GM23338 (cell line): Measurements from ENCODE around the gene GMPPA. TPM values are rescaled to one million over a fixed set of nuclear protein-coding genes. Genes with fewer than 3 reads are reported as not detected.

ENCODE experiments used
- ATAC-seq: fragments of 200-7000 bp; cut with Tn5 transposase; 3 replicates; pipeline ENCODE4 v1.9.1; 2020
- DNase-seq: peaks from one replicate; pipeline ENCODE4 v3.0.0-alpha.2; 2015; ENCODE audit warnings: low spot score
- H2AFZ ChIP-seq: fragments of 200-600 bp; sonication (generic); 2 replicates; pipeline ENCODE4 v1.8.0; 2016; ENCODE audit warnings: antibody characterized with exemption, mild to moderate bottlenecking, moderate library complexity
- H3F3A ChIP-seq: fragments of 200-600 bp; sonication (generic); replicated peaks from 2 replicates; pipeline ENCODE4 v1.8.0; 2017; ENCODE audit warnings: antibody characterized with exemption, mixed run types, low read depth
- H3K27ac ChIP-seq: fragments of 200-600 bp; sonication (generic); 2 replicates; pipeline ENCODE4 v1.6.1; 2016; ENCODE audit warnings: low read depth
- H3K27me3 ChIP-seq: fragments of 200-600 bp; sonication (generic); 2 replicates; pipeline ENCODE4 v1.8.0; 2016; ENCODE audit warnings: mild to moderate bottlenecking, mixed run types, moderate library complexity; ENCODE audit not compliant: insufficient read depth
- H3K36me3 ChIP-seq: fragments of 200-600 bp; sonication (generic); 2 replicates; pipeline ENCODE4 v1.8.0; 2016; ENCODE audit warnings: mild to moderate bottlenecking; ENCODE audit not compliant: insufficient read depth
- H3K4me1 ChIP-seq: fragments of 200-600 bp; sonication (generic); 2 replicates; pipeline ENCODE4 v1.8.0; 2016; ENCODE audit warnings: mild to moderate bottlenecking, moderate library complexity; ENCODE audit not compliant: insufficient read depth
- H3K4me2 ChIP-seq: fragments of 200-600 bp; sonication (generic); 2 replicates; pipeline ENCODE4 v1.7.1; 2017; ENCODE audit warnings: mixed run types
- H3K4me3 ChIP-seq: fragments of 200-600 bp; sonication (generic); 2 replicates; pipeline ENCODE4 v1.6.1; 2016; ENCODE audit warnings: mixed run types
- H3K79me2 ChIP-seq: fragments of 200-600 bp; sonication (generic); replicated peaks from 2 replicates; pipeline ENCODE4 v1.8.0; 2017; ENCODE audit warnings: mild to moderate bottlenecking; ENCODE audit not compliant: insufficient read depth
- H3K9me2 ChIP-seq: fragments of 200-600 bp; sonication (generic); 2 replicates; pipeline ENCODE4 v1.8.0; 2017; ENCODE audit not compliant: insufficient read depth
- H4K20me1 ChIP-seq: fragments of 200-600 bp; sonication (generic); replicated peaks from 2 replicates; pipeline ENCODE4 v1.8.0; 2017; ENCODE audit warnings: mild to moderate bottlenecking; ENCODE audit not compliant: insufficient read depth
- H3K27ac Mint-ChIP-seq: 2 replicates; pipeline ENCODE4 v1.8.0; 2020; ENCODE audit warnings: inconsistent platforms, mild to moderate bottlenecking, moderate library complexity, mixed read lengths
- H3K27me3 Mint-ChIP-seq: 3 replicates; pipeline ENCODE4 v1.8.0; 2022; ENCODE audit warnings: low read depth, mild to moderate bottlenecking, moderate library complexity, mixed read lengths, inconsistent platforms; ENCODE audit not compliant: insufficient read depth, poor library complexity
- H3K36me3 Mint-ChIP-seq: 3 replicates; pipeline ENCODE4 v1.8.0; 2021; ENCODE audit warnings: low read depth, mild to moderate bottlenecking, inconsistent platforms, moderate library complexity, mixed read lengths
- H3K4me1 Mint-ChIP-seq: 3 replicates; pipeline ENCODE4 v1.8.0; 2020; ENCODE audit warnings: mild to moderate bottlenecking, inconsistent platforms, mixed read lengths
- H3K4me3 Mint-ChIP-seq: 3 replicates; pipeline ENCODE4 v1.8.0; 2021; ENCODE audit warnings: moderate library complexity, mild to moderate bottlenecking, inconsistent platforms, mixed read lengths
- H3K9me3 Mint-ChIP-seq: 3 replicates; pipeline ENCODE4 v1.8.0; 2020; ENCODE audit warnings: moderate library complexity, mild to moderate bottlenecking, inconsistent platforms, mixed read lengths
- EZH2 ChIP-seq: fragments of 200-600 bp; sonication (generic); IDR thresholded peaks from one replicate; pipeline ENCODE4 v1.8.0; 2017; ENCODE audit warnings: antibody characterized with exemption, mild to moderate bottlenecking, low read depth; ENCODE audit not compliant: unreplicated experiment
- EZH2phosphoT487 ChIP-seq: fragments of 200-600 bp; sonication (generic); IDR thresholded peaks from one replicate; pipeline ENCODE4 v1.8.1; 2018; ENCODE audit warnings: antibody characterized with exemption; ENCODE audit not compliant: unreplicated experiment
- JUNB ChIP-seq: IDR thresholded peaks from one replicate; pipeline ENCODE4 v1.6.1; 2016; ENCODE audit warnings: antibody characterized with exemption; ENCODE audit not compliant: unreplicated experiment
- NANOG ChIP-seq: IDR thresholded peaks from 2 replicates; pipeline ENCODE4 v1.6.1; 2016; ENCODE audit warnings: antibody characterized with exemption, borderline replicate concordance
- POLR2AphosphoS5 ChIP-seq: IDR thresholded peaks from 2 replicates; pipeline ENCODE4 v1.6.1; 2016; ENCODE audit warnings: antibody characterized with exemption, low read depth
- ZNF114 ChIP-seq: fragments of 250-450 bp; sonication (Bioruptor Pico); IDR thresholded peaks from 2 replicates; pipeline ENCODE4 v1.5.0; 2020; ENCODE audit warnings: mild to moderate bottlenecking, moderate library complexity
- ZNF462 ChIP-seq: fragments of 250-450 bp; sonication (Bioruptor Pico); IDR thresholded peaks from 2 replicates; pipeline ENCODE4 v1.5.0; 2020; ENCODE audit warnings: mild to moderate bottlenecking, moderate library complexity
- polyA plus RNA-seq: library from polyadenylated mRNA; unstranded; fragments of >200 nt; fragmentation: Nextera tagmentation; extraction: Ambion mirVana; gene quantifications from 2 replicates; pipeline ENCODE4 v1.2.1, GENCODE V29; 2016
- total RNA-seq: library from RNA; depleted of rRNA; stranded (reverse); fragments of >200 nt; shearing (Covaris generic); gene quantifications from 2 replicates; pipeline ENCODE4 v1.2.3, GENCODE V29; 2014
- TF ChIP-seq, protein P1 (sequence below): IDR thresholded peaks from one replicate; pipeline ENCODE4 v1.6.1; 2018; ENCODE audit warnings: antibody characterized with exemption; ENCODE audit not compliant: unreplicated experiment
- TF ChIP-seq, protein P2 (sequence below), 2 experiments: fragments of 200-600 bp in 1 of 2; sonication (generic) in 1 of 2; conservative IDR thresholded peaks; 2 replicates each; pipeline versions ENCODE4 v1.5.1 to v1.6.1; 2016 to 2017; ENCODE audit warnings: antibody characterized with exemption in 2 of 2, low read depth in 2 of 2, mild to moderate bottlenecking in 2 of 2, moderate library complexity in 1 of 2

The GMPPA gene
- total and polyA plus RNA-seq, 2 experiments from 2014 or later: 27.0 to 33.8 TPM

DNA sequence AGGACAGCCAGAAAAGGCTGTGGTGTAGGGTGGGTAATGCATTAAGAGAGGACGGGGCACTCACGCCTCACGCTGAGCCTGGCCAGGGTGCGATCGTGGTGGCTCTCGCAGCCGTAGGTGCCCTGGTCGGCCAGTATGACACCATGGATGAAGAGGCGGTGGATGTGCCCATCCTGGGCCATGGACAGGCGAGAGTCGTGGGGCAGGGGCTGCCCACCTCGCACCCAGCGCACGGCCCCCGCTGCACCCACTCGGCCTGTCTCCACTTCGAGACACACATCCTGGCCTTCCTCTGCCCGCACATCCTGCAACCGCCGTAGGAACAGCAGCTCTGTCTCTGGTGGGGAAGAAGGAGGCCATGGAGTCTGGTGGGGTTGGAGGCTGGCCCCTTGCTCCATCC is 57.3 kb downstream of the GMPPA start (continued):
- TF ChIP-seq ZNF462 (CRISPR knock-in tag) (no peak), JUNB (no peak)

DNA sequence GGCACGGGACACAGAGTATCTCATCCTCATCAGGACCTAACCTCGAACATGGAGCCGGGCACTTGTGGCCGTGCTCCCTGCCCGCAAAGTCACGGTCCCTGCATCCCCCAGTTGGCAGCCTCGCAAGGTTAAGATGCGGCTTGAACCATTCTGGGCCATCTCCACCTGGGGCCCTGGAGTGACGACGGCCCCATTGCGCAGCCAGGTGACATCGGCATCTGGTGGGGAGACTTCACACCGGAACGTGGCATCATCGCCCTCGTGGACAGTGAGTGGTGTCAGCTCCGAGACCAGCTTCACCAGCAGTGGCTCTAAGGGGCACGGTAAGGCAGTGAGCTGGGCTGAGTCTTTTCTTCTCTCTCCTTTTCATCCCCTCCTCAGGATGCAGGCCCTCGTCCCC is 57.7 kb downstream of the GMPPA start:
- Mint-ChIP-seq H3K9me3 (no peaks in the 10 kb centered on the region), H3K4me1 (peaks cover 28% of the 10 kb centered on the region), H3K4me3 (no peak overlapping the region), H3K36me3 (peaks cover 13% of the 10 kb centered on the region; the same call in 2 of the 3 replicates), H3K27ac (no peak overlapping the region), H3K27me3 (peaks cover 31% of the 10 kb centered on the region)
- no peaks in the 10 kb centered on the region for H3K79me2 ChIP-seq
- no peaks in the 10 kb centered on the region for H4K20me1 ChIP-seq
- no peak overlapping the region for H2AFZ ChIP-seq
- H3F3A ChIP-seq: peaks cover 10% of the 10 kb centered on the region; the same call in 1 of the 2 replicates
- ATAC-seq: no peak
- H3K4me1 ChIP-seq: peaks cover 26% of the 10 kb centered on the region
- no peak overlapping the region for H3K4me3 ChIP-seq
- no peak overlapping the region for H3K4me2 ChIP-seq
- H3K36me3 ChIP-seq: no peaks in the 10 kb centered on the region; the same call in 1 of the 2 replicates
- no peak for DNase-seq
- H3K27me3 ChIP-seq: peaks cover 17% of the 10 kb centered on the region
- H3K27ac ChIP-seq: no peak overlapping the region
- H3K9me2 ChIP-seq: no peaks in the 10 kb centered on the region
- TF ChIP-seq, protein P1, sequence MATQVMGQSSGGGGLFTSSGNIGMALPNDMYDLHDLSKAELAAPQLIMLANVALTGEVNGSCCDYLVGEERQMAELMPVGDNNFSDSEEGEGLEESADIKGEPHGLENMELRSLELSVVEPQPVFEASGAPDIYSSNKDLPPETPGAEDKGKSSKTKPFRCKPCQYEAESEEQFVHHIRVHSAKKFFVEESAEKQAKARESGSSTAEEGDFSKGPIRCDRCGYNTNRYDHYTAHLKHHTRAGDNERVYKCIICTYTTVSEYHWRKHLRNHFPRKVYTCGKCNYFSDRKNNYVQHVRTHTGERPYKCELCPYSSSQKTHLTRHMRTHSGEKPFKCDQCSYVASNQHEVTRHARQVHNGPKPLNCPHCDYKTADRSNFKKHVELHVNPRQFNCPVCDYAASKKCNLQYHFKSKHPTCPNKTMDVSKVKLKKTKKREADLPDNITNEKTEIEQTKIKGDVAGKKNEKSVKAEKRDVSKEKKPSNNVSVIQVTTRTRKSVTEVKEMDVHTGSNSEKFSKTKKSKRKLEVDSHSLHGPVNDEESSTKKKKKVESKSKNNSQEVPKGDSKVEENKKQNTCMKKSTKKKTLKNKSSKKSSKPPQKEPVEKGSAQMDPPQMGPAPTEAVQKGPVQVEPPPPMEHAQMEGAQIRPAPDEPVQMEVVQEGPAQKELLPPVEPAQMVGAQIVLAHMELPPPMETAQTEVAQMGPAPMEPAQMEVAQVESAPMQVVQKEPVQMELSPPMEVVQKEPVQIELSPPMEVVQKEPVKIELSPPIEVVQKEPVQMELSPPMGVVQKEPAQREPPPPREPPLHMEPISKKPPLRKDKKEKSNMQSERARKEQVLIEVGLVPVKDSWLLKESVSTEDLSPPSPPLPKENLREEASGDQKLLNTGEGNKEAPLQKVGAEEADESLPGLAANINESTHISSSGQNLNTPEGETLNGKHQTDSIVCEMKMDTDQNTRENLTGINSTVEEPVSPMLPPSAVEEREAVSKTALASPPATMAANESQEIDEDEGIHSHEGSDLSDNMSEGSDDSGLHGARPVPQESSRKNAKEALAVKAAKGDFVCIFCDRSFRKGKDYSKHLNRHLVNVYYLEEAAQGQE: no peak
- TF ChIP-seq, protein P2, sequence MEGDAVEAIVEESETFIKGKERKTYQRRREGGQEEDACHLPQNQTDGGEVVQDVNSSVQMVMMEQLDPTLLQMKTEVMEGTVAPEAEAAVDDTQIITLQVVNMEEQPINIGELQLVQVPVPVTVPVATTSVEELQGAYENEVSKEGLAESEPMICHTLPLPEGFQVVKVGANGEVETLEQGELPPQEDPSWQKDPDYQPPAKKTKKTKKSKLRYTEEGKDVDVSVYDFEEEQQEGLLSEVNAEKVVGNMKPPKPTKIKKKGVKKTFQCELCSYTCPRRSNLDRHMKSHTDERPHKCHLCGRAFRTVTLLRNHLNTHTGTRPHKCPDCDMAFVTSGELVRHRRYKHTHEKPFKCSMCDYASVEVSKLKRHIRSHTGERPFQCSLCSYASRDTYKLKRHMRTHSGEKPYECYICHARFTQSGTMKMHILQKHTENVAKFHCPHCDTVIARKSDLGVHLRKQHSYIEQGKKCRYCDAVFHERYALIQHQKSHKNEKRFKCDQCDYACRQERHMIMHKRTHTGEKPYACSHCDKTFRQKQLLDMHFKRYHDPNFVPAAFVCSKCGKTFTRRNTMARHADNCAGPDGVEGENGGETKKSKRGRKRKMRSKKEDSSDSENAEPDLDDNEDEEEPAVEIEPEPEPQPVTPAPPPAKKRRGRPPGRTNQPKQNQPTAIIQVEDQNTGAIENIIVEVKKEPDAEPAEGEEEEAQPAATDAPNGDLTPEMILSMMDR (conservative IDR thresholded peaks at IDR 0.05; ENCODE audit: low read depth in 2 of 2): no peak
- TF ChIP-seq POLR2AphosphoS5 (no peak), JUNB (no peak), EZH2phosphoT487 (no peak), ZNF114 (no peak), EZH2 (no peak), NANOG (no peak)
